Dedifferentiated amniotic fluid mesenchymal stem cell (primary cell): ENCODE results near the gene MYO1H.
"Not testable (repeated sequence)": the region's sequence is repeated elsewhere in the genome, so short reads cannot be mapped to it uniquely, and the experiment has no call there.

Source experiments
- DNase-seq: peaks from one replicate; pipeline ENCODE4 v3.0.0-alpha.2; 2016; ENCODE audit errors: extremely low spot score

Gene MYO1H

DNA sequence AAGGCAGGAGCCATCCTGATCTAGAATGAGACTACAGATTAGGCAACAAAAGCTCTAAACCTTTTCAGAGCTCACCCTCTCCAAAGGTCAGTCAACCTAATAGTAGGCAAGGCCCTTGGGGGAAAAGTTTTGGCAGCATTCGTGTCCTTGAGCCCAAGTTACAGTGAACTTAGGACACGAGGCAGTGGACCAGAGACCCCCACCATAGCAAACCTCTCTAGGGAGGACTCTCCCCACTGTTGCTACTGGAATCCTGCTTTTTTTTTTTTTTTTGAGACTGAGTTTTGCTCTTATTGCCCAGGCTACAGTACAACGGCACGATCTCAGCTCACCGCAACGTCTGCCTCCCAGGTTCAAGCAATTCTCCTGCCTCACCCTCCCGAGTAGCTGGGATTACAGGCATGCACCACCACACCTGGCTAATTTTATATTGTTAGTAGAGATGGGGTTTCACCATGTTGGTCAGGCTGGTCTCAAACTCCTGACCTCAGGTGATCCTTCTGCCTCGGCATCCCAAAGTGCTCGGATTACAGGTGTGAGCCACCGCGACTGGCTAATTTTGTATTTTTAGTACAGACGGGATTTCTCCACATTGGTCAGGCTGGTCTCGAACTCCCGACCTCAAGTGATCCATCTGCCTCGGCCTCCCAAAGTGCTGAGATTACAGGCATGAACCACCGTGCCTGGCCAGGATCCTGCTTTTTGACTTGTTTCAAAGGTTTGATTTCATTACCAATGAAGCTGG, 126.0 kb downstream of the MYO1H start:
- not testable (repeated sequence) for DNase-seq

DNA sequence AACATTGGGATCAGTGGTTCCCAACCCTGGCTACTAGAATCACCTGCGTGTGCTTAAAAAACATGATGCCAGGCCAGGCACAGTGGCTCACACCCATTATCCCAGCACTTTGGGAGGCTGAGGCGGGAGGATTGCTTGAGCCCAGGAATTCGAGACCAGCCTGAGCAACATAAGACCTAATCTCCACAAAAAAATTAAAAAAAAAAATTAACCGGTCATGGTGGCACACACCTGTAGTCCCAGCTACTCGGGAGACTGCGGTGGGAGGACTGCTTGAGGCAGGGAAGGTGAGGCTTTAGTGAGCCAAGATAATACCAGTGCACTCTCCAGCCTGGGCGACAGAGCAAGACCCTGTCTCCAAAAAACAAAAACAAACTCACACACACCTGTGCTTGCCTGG, 127.4 kb downstream of the MYO1H start:
- DNase-seq, result no peak

DNA sequence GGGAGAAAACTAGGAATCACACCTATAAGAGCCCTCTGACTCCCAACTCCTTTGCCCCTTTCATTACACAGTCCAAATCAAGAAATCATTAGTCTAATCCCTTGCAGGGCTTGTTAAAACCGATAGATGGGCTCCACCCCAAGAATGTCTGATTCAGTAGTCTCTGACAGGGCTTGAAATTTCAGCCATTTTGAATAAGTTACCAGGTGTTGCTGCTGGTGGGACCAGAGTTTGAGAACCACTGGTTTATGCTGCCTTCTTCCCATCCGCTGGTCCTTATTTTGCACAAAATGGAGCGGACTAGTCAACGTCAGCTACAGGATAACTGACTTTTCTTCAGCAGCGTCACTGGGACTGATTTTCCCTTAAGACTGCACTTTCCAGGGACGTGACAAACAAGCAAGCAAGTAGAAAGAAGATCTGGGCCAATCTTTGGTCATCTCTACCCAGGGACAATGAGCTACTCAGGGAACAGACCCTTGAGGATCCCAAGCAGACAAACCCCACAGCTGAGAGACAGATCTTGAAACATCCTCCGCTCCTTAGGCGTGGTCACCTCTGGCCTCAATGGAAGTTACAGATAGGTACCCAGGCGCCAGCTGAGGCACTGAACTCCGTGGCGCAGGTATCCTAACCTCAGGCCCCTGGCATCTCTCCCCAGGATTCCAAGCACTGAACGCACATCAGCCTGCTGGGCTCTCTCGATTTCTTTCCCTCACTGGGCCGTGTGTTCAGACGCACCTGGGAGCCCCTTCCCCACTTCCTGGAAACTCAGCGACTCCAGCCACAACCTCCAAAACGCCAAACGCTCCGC, 128.5 kb downstream of the MYO1H start:
- no peak for DNase-seq

DNA sequence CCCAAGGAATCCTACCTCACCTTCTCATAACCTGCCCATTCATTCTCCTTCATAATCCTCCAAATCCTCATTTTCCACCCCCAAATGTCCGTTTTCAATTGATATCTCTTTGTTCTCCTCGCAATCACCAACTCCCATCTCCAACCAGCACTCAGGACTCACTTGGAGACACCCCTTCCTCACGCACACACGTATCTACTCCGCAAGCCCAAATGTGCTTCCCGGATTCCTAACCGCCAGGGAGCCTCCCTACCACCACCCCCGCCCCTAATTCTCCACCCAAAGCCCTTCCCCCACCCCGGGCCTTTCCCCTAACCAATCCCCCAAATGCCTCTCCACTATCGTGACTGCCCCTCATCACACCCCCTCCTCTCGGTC, 129.1 kb downstream of the MYO1H start:
- DNase-seq, result no peak

DNA sequence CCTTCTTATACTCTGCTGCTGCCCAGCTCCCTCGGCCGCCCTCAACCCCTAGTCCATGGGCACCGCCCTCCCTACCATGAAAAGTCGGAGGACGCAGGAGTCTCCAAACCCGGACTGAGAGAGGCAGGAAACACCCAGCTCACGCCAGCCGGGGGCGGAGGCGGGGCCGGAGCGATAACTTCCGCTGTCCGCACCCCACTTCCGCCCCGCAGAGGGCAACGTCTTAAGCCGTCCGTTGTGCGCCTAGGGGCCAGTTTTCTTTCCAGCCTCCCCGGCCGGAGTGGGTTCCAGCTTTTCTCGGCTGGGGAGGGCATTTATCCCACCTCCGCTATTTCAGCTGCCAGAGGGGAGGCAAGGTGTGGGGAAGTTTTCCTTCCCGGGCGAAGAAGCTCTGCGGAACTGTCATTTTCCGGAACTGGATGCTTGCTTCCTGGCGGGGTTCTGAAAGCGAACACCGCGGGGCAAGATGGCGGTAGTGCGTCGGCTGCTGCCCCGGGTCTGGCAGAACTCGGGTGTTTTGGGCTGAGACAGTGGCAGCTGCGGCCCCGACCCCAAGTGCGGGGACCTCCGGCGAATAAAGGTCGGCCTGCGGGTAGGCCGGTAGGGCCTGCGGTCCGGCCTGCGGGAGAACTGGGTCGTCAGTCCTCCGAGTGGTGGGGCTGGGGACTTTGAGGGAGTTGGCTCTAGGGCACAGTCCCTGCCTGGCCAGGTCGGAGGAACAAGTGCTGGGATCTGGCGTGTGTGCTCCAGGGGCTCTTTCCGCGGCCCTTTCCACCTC, 129.7 kb downstream of the MYO1H start, which contains the start of the genes KCTD10 and UBE3B:
KCTD10 (minus strand) TSS at position 116 of the 778 bp plus-strand sequence; CDS start at position 78, 38 bp downstream.
UBE3B (plus strand) TSS at position 450 of the 778 bp plus-strand sequence. CDS start 5,918 bp downstream, outside the sequence.
- peak; percentile 88 for DNase-seq

DNA sequence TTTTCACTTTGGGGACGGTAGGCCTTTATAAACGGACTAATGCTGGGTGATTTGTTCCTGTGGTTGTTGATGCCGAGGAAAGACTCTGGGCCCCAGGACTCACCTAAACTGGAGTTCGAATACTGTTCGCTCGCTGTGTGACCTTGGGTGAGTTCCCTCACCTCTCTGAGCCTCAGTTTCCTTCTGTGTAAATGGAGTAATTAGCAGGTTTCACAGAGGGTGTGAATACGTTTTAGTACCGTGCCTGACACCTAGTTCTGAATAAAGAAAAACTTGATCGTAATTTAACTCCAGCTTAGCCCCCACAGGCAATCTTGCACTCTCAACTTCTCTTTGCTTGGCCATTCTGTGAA, 130.2 kb downstream of the MYO1H start:
- DNase-seq, result no peak

DNA sequence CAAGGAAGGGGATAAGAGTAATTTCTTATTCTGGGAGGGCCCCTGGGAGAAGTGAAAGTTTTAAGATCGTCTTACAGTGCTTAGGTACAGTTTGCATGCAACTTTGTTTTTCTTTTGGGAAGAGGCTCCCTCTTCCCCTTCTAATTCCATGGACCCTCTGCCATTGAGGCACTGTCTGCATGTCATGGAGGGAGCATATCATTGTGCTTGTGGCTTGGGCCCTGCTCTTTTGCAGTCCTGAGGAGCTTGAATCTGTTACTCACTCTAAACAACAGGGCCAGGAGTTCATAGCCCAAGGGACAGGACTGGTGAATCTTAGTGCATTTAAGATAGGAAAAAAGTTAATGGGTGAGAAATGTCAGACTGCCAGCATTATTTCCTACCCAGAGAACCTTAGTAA, 132.1 kb downstream of the MYO1H start:
- no peak for DNase-seq

DNA sequence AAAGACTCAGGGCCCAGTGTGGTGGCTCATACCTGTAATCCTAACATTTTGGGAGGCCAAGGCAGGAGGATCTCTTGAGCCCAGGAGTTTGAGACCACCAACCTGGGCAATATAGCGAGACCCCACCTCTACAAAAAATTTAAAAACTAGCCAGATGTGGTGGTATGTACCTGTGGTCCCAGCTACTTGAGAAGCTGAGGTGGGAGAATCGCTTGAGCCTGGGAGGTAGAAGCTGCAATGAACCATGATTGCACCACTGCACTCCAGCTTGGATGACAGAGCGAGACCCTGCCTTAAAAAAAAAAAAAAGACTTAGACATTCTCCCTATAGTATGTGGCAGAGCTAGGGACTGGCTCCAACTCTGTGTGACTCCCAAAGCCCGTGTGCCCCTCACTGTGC, 132.7 kb downstream of the MYO1H start:
- no peak for DNase-seq

DNA sequence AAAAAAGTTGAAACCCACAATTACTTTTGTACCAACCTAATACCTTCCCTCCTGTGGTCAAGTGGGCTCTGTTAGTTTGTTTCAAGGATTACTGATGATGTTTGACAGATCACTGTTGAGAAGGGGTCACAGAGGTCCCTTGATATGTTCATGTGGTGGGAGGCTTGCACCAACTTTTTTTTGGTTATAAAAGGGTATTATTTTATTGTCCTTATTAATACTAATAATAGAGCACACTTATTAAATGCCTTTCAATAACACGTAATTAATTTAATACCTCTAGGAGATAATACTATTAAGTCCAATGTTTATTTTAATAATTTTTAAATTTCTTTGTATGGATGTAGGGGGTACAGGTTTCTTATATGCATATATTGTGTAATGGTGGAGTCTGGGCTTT, 134.2 kb downstream of the MYO1H start:
- no peak for DNase-seq

DNA sequence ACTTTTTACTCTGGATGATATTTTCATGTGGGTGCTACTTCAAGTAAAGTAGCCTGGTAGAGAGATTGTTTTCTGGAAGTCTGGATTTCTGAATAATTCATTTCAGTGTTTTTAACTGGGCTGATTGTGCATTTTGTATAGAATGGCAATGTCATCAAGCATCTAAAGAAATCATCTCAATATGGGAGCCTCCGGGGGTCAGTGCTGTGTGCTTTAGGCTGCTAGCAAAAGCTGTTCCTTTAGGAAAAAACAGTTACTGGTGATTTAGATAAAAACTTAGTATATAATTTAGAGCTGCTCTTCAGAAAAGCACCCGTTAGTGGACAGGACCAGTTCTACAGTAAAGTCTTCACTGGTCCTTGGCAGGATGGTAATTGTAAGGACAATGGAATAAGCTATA, 134.8 kb downstream of the MYO1H start:
- no peak for DNase-seq

DNA sequence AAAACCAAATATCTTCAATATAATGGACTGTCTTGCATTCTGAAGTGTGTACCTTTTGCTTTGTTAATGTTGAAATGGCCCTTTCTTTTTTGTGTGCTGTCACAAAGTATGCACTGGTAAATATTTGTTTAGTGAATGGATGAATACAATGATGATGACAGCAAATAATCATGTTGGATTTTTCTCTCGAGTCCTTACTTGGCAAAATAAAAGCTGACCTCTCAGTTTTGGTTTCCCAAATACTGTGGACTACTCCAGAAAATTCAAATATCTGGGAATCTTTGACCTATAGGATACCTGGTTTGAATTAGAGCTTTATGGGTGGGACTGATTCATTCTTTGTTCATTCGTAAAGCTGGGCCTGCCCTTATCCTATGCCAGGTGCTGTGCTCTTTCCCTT, 135.2 kb downstream of the MYO1H start:
- no peak for DNase-seq

DNA sequence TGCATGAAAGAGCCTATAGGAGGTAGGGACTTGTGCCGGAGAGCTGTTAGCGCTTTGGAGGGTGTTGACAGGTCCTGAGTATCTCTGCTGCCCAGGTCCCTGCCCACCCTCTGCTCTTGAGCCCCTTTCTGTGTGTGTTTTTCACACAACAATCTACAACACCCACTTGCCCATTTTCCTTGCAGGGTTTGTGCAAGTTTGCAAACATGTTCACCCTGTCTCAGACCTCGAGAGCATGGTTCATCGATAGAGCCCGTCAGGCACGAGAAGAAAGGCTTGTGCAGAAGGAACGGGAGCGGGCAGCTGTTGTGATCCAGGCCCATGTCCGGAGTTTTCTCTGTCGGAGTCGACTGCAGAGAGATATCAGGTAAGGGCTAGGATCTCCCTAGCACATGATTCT, 135.6 kb downstream of the MYO1H start:
- DNase-seq, result no peak

DNA sequence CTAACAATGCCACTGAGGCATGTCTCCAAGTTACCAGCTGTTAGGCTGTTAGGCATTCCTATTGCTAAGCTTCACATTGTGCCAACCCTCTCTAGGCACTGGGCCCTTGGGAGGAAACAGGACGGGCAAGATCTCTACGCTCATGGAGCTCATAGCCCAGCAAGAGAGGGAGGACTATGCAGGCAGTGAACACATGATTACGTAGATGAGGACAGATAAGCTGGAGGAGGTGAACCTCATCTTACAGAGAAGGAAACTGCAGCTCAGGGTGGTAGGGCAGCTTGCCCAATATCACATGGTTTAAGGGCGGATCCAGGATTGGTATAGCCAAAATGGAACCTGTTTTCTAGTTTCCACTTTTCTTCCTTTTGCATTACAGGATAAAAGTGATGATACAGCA, 137.5 kb downstream of the MYO1H start:
- no peak for DNase-seq

DNA sequence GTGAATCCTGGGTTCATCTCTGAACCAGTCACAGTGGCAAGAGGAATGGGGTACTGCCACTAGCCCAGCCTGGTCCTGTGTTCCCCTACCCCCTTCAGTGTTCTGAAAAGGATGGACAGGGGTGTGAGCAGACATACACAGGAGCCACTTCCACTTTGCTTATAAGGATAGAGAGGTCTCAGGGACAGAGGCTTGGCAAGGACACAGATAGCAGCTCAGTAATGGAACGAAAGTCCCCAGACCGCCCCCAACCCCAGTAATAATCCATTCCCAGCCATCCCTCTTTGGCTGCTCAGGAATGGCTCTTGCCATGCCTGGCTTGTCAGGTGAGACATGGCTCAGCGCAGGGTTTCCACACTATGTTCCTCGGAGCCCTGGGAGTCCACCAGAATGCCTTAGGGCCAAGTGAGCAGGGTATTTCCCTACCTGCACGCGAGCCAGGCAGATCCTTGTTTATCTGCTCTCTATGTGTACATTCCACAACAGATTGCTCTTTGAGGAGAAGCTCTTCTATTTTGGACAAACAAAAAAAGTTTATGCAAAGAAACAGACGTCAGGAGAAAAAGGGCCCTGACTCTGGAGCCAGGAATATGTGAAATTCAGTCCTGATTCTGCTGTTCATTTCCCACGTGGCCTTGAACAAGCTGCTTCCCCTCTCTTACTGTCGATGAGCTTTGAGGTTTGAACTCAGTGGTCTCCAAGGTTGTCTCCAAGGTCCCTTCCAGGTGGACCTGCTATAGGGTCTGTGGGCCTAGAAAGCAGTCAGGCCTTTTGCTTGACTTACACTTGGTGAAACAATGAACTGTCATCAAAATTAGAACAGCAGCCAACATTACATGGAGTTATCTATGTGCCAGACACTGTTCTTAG, 139.7 kb downstream of the MYO1H start:
- no peak for DNase-seq

DNA sequence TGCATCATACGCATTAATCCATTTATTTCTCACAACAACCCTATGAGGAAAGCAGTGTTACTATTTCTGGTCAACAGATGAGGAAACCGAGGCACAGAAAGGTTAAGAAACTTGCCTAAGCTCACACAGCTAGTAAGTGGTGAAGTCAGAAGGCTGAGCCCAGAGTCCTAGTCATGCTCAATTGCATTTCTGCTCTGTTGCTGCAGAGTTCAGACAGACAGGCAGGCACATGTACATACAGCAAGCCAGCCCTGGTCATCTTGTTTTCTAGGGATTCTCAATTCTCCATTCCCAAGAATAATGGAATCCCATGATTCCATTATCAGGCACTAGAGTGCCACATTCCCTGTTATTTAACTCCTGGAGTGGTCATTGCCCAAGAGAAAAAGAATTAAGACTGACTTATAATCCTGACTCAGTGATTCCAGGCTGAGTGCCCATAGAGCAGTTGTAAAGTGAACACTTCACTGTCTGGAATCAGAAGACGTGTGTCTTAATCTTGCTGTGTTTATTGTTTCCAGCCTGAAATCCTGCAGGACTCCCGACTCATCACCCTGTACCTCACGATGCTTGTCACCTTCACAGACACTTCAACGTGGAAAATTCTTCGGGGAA, 140.5 kb downstream of the MYO1H start:
- DNase-seq, result no peak

DNA sequence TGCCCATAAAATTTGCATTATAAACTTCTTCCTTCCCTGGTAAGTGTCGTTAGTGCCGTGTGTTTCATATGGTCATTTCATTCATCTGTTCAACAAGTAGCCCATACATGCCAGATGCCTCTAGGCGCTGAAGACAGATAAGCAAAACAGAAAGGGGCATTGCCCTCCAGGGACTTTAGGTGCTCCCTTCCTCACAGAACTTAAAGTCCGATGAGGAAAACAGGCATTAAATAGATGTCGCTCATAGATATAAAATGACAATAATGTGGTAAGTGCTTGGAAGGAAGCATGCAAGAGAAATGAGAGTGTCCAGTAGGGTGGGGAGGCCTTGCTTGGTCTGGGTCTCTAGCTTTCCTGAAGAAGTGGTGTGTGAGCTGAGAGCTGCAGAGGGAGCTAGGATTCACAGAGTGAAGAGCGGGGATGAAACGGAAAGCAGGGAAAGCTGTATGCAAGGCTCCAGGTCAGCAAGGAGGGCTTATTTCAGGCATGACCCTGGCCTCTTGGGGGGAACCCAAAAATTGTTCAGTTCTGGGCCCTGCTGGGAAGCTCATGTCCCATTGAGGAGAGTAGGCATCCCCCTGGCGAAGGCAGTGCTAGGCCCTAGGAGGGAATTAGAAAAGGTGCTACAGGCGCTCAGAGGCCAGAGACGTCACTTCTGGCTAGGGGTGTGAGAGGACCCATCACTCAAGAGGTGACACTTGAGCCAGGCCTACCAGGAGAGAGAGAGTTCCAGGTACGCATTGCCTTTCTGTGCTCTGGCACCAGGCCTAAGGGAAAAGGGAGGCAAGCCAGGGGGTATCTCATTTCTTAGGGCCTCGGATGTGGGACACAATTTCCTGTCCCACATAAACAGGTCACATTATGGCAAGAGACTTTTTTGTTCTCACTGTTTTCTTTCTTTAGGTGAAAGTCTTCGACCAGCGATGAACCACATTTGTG, 141.6 kb downstream of the MYO1H start:
- DNase-seq, result no peak

DNA sequence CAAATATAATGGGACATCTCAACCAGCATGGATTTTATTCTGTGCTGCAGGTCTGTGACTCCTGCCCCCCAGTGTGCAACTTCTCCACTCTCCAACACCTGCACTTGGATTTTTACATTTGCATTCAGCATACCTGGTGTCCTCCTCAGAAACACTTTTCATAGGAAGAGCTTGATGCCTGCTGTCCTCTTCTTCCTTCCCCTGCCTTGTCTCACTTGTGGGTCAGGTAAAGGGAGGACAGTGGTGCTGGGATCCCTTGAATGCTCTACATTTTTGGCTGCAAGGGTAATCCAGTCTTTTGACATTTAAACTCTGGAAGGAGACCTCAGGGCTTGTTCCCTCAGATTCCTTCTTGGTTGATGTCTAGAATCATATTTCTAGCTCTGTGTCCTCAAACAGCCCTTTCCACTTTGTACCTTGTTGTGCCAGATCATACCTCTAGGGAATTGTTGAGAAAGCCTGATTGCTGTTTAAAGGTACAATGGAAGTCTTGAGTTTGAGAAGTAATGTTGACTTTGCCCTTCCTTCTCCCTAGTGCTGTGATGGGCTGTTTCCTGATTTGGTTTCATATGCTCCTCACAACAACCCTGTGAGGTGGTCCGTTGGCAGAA, 142.4 kb downstream of the MYO1H start:
- no peak for DNase-seq

DNA sequence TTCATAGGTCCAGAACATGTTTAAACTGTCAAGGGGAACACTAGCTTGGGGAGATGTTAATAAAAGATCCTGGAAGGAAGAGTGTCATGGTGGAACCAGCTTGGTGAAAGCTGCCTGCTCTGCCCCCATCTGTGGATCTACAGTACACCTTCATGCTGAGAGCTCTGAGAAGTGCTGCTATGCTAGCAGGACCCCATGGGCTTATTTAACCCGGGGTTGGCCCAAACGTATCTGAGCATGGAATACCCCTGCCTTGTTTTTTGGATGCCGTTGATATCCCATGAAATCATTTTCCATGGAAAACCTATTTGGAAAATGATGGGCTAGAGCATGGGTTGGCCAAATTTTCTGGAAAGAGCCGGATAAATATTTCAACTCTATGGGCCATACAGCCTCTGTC, 144.0 kb downstream of the MYO1H start:
- DNase-seq, result no peak

DNA sequence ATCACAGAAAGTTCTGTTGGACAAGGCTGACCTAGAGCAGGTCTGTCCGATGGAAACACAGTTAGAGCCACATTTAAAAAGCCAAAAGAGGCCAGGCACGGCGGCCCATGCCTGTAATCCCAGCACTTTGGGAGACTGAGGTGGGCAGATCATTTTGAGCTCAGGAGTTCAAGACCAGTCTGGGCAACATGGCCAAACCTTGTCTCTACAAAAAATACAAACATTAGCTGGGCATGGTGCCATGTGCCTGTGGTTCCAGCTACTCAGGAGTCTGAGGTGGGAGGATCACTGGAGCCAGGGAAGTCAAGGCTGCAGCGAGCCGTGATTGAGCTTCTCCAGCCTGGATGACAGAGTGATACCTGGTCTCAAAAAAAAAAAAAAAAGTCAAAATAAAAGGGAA, 144.7 kb downstream of the MYO1H start:
- no peak for DNase-seq
